Keratinocyte (primary cell): Measurements from ENCODE around the gene SKI. TPM values are rescaled to one million over a fixed set of nuclear protein-coding genes. Genes with fewer than 3 reads are reported as not detected.

Experiments used
- DNase-seq: peaks from one replicate; pipeline ENCODE4 v3.0.0-alpha.2; 2011; ENCODE audit warnings: low read depth, missing footprints, low spot score
- FAIRE-seq: peaks from 2 replicates; lab custom pipeline; 2011; peaks lifted over from hg19 to GRCh38; lab: Jason Lieb, UNC
- H2AFZ ChIP-seq: 2 replicates; pipeline ENCODE4 v1.6.0; 2012; ENCODE audit warnings: low read length, control low read depth, inconsistent platforms; ENCODE audit not compliant: control insufficient read depth
- H3K27ac ChIP-seq: 2 replicates; pipeline ENCODE4 v1.5.1; 2011; ENCODE audit warnings: low read length; ENCODE audit not compliant: control insufficient read depth, insufficient read depth
- H3K27me3 ChIP-seq: 3 replicates; pipeline ENCODE4 v1.6.0; 2011; ENCODE audit warnings: low read length; ENCODE audit not compliant: control insufficient read depth, insufficient read depth; ENCODE audit errors: extremely low read depth
- H3K36me3 ChIP-seq, 2 experiments: 2 replicates in 1 of 2; 3 replicates in 1 of 2; pipeline ENCODE4 v1.5.1; 2011; ENCODE audit warnings: low read length in 2 of 2, mild to moderate bottlenecking in 1 of 2; ENCODE audit not compliant: control insufficient read depth in 2 of 2, insufficient read depth in 2 of 2; ENCODE audit errors: extremely low read depth in 1 of 2
- H3K4me1 ChIP-seq: 3 replicates; pipeline ENCODE4 v1.5.1; 2011; ENCODE audit warnings: low read length; ENCODE audit not compliant: control insufficient read depth, insufficient read depth; ENCODE audit errors: extremely low read depth
- H3K4me2 ChIP-seq: 3 replicates; pipeline ENCODE4 v1.6.0; 2011; ENCODE audit warnings: low read depth, low read length; ENCODE audit not compliant: control insufficient read depth, insufficient read depth; ENCODE audit errors: extremely low read depth
- H3K4me3 ChIP-seq, 3 experiments: fragments of 200-600 bp in 1 of 3; sonication (generic) in 1 of 3; 2 replicates in 2 of 3; 3 replicates in 1 of 3; pipeline ENCODE4 v1.5.1; 2011 to 2016; ENCODE audit warnings: low read length in 3 of 3, mild to moderate bottlenecking in 3 of 3, control low read depth in 2 of 3, inconsistent platforms in 1 of 3, low read depth in 1 of 3, mixed read lengths in 1 of 3, mixed run types in 1 of 3, moderate library complexity in 1 of 3; ENCODE audit not compliant: control insufficient read depth in 2 of 3, insufficient read depth in 2 of 3; ENCODE audit errors: extremely low read depth in 1 of 3
- H3K79me2 ChIP-seq: 2 replicates; pipeline ENCODE4 v1.6.0; 2012; ENCODE audit warnings: low read length; ENCODE audit not compliant: control insufficient read depth, insufficient read depth
- H3K9ac ChIP-seq: 3 replicates; pipeline ENCODE4 v1.6.0; 2011; ENCODE audit warnings: low read length; ENCODE audit not compliant: control insufficient read depth, insufficient read depth; ENCODE audit errors: extremely low read depth
- H3K9me1 ChIP-seq: 3 replicates; pipeline ENCODE4 v1.6.0; 2011; ENCODE audit warnings: low read length; ENCODE audit not compliant: control insufficient read depth, insufficient read depth; ENCODE audit errors: extremely low read depth
- H3K9me3 ChIP-seq: 2 replicates; pipeline ENCODE4 v1.5.1; 2012; ENCODE audit warnings: low read depth, low read length; ENCODE audit not compliant: control insufficient read depth
- H4K20me1 ChIP-seq: 3 replicates; pipeline ENCODE4 v1.6.0; 2011; ENCODE audit warnings: low read length; ENCODE audit not compliant: control insufficient read depth, insufficient read depth; ENCODE audit errors: extremely low read depth
- EZH2 ChIP-seq: IDR thresholded peaks from one replicate; pipeline ENCODE4 v1.6.1; 2012; ENCODE audit warnings: inconsistent platforms, mild to moderate bottlenecking, low read length, moderate library complexity
- dilution Hi-C: fragments of 300-500 bp; cut with MboI; formaldehyde crosslinking; loops from one replicate; pipeline ENCODE4 v1.7.0; 2020; ENCODE audit warnings: low sequenced_read_pairs; ENCODE audit not compliant: extremely low pct_ligation_motif_present
- polyA plus RNA-seq, 5 experiments: library from polyadenylated mRNA; depleted of rRNA in 3 of 5; stranded (reverse) in 3 of 5; stranded (forward) in 1 of 5; unstranded in 1 of 5; fragments of >200 nt; gene quantifications; 1 replicate in 1 of 5; 2 replicates in 3 of 5; 3 replicates in 1 of 5; pipeline versions ENCODE4 v1.2.1 to v1.2.3, GENCODE V29; 2011 to 2012; ENCODE audit warnings: missing spikeins in 2 of 5, low read depth in 1 of 5, low replicate concordance in 1 of 5
- TF ChIP-seq, protein P1 (sequence below), 3 experiments: IDR thresholded peaks in 1 of 3; conservative IDR thresholded peaks in 1 of 3; optimal IDR thresholded peaks in 1 of 3; 2 replicates in 2 of 3; 3 replicates in 1 of 3; pipeline versions ENCODE3 to v1.5.1; 2011; ENCODE audit warnings: low read length in 3 of 3, mild to moderate bottlenecking in 3 of 3, moderate library complexity in 2 of 3, control low read depth in 1 of 3, inconsistent platforms in 1 of 3; ENCODE audit not compliant: insufficient read depth in 2 of 3; ENCODE audit errors: extremely low read depth in 1 of 3

Gene SKI
- polyA plus RNA-seq, 1 donor (not counting 4 experiments of a cell fraction or from before 2014, with no cell fraction given) = 4.8 TPM

DNA sequence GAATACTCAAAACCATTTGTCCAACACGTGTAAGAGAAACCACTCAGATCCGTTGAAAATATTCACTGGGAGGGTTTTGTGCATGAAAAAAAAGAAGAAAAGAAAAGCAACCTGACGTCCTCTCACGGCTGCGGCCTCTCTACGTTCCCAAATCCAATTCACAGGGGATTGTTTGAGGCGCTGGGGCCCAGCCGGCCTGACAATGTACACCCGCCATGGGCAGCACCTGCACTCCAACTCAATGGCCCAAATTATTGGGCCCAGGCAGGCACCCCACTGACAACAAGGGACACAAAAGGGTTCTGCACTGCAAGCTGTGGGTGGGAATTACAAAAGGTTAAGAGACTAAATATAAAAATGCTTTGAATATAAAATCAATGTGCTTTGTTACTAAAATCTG, 121.7 kb downstream of the SKI start:
- dilution Hi-C loops = no loop called here
- Histone ChIP-seq H3K4me3 (no peak overlapping the region), H3K36me3 (no peaks in the 10 kb centered on the region), H3K4me1 (no peaks in the 10 kb centered on the region), H3K9me3 (no peaks in the 10 kb centered on the region), H3K27ac (no peak overlapping the region), H3K4me2 (no peak overlapping the region), H4K20me1 (no peaks in the 10 kb centered on the region), H3K27me3 (peaks cover 27% of the 10 kb centered on the region), H3K79me2 (no peaks in the 10 kb centered on the region), H3K9ac (no peak overlapping the region), H3K9me1 (no peaks in the 10 kb centered on the region), H2AFZ (no peak overlapping the region)
- FAIRE-seq = no peak
- DNase-seq = no peak
- TF ChIP-seq EZH2 = no peak

DNA sequence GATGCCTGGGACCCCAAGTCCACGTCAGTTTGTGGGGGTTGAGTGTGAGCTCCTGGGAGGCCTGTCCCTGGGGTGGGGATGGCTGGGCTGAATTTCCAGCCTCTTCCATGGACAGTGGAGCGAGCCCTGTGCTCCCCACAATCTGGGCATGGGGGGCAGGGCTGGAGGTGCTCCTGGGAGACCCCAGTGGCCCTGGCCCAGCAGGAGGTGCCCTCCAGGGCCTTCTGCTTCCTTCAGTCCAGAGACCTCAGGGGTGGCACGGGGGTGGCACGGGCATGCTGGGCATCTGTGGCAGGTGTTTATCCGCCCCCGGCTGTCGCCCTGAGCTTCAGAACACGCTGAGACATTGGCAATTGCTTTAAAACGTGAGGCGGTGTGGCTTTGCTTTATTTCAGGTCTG, 122.4 kb downstream of the SKI start:
- H3K9ac ChIP-seq = no peak overlapping the region
- H2AFZ ChIP-seq = no peak overlapping the region
- H3K27ac ChIP-seq = no peak overlapping the region
- no peaks in the 10 kb centered on the region for H3K79me2 ChIP-seq
- no peaks in the 10 kb centered on the region for H3K36me3 ChIP-seq
- peaks cover 30% of the 10 kb centered on the region for H3K27me3 ChIP-seq
- TF ChIP-seq, protein P1, sequence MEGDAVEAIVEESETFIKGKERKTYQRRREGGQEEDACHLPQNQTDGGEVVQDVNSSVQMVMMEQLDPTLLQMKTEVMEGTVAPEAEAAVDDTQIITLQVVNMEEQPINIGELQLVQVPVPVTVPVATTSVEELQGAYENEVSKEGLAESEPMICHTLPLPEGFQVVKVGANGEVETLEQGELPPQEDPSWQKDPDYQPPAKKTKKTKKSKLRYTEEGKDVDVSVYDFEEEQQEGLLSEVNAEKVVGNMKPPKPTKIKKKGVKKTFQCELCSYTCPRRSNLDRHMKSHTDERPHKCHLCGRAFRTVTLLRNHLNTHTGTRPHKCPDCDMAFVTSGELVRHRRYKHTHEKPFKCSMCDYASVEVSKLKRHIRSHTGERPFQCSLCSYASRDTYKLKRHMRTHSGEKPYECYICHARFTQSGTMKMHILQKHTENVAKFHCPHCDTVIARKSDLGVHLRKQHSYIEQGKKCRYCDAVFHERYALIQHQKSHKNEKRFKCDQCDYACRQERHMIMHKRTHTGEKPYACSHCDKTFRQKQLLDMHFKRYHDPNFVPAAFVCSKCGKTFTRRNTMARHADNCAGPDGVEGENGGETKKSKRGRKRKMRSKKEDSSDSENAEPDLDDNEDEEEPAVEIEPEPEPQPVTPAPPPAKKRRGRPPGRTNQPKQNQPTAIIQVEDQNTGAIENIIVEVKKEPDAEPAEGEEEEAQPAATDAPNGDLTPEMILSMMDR (optimal IDR thresholded peaks at IDR 0.05 in 1 of 3, IDR thresholded peaks at IDR 0.05 in 1 of 3, conservative IDR thresholded peaks at IDR 0.05 in 1 of 3; ENCODE audit: extremely low read depth in 1 of 3, insufficient read depth in 2 of 3, low read length in 3 of 3) = no peak
- no peak for TF ChIP-seq EZH2
- no peaks in the 10 kb centered on the region for H4K20me1 ChIP-seq
- H3K9me3 ChIP-seq = no peaks in the 10 kb centered on the region
- no peaks in the 10 kb centered on the region for H3K9me1 ChIP-seq
- H3K4me2 ChIP-seq = no peak overlapping the region
- dilution Hi-C loops = no loop called here
- DNase-seq (no peak), FAIRE-seq (no peak)
- H3K4me3 ChIP-seq = no peak overlapping the region
- H3K4me1 ChIP-seq = no peaks in the 10 kb centered on the region
